Neural progenitor cell (in vitro differentiated cells): ENCODE measurements around the gene PER1.
"Not testable (repeated sequence)": the region's sequence is repeated elsewhere in the genome, so short reads cannot be mapped to it uniquely, and the experiment has no call there.

Experiments used
- CTCF ChIP-seq: fragments of 200-600 bp; sonication (generic); IDR thresholded peaks from 2 replicates; pipeline ENCODE4 v1.5.1; 2017; ENCODE audit warnings: antibody characterized with exemption, mild to moderate bottlenecking
- EZH2 ChIP-seq: fragments of 200-600 bp; sonication (generic); IDR thresholded peaks from 2 replicates; pipeline ENCODE4 v1.6.1; 2017; ENCODE audit warnings: antibody characterized with exemption, mild to moderate bottlenecking, moderate library complexity
- EZH2phosphoT487 ChIP-seq: fragments of 200-600 bp; sonication (generic); IDR thresholded peaks from 2 replicates; pipeline ENCODE4 v1.6.1; 2017; ENCODE audit warnings: antibody characterized with exemption

DNA sequence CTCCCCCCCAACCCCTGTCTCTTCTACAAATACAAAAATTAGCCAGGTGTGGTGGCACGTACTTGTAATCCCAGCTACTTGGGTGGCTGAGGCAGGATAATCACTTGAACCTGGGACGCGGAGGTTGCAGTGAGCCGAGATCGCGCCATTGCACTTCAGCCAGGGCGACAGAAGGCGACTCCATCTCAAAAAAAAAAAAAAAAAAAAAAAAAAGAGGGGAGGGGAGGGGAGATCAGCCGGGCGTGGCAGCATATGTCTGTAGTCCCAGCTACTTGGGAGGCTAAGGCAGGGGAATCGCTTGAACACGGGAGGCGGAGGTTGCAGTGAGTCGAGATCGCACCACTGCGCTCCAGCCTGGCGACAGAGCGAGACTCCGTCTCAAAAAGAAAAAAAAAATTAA lies 18.0 kb upstream of the PER1 start:
- not testable (repeated sequence) for TF ChIP-seq CTCF, EZH2, EZH2phosphoT487
